Parathyroid adenoma (tissue), 2 donors: ENCODE measurements around the gene NEURL4.

Experiments
- H2AFZ ChIP-seq: fragments of 300-600 bp; sonication (generic); one replicate; pipeline ENCODE4 v1.7.0; 2017; ENCODE audit warnings: antibody characterized with exemption, mild to moderate bottlenecking
- H3K27ac ChIP-seq: fragments of 300-600 bp; sonication (generic); one replicate; pipeline ENCODE4 v1.7.0; 2017
- H3K27me3 ChIP-seq: fragments of 300-600 bp; sonication (generic); one replicate; pipeline ENCODE4 v1.7.0; 2017; ENCODE audit warnings: low read length; ENCODE audit not compliant: control insufficient read depth, insufficient read depth
- H3K36me3 ChIP-seq: fragments of 300-600 bp; sonication (generic); one replicate; pipeline ENCODE4 v1.7.0; 2017; ENCODE audit warnings: low read length; ENCODE audit not compliant: control insufficient read depth, insufficient read depth
- H3K4me1 ChIP-seq: fragments of 300-600 bp; sonication (generic); one replicate; pipeline ENCODE4 v1.7.0; 2017; ENCODE audit warnings: control low read depth
- H3K4me2 ChIP-seq: fragments of 300-600 bp; sonication (generic); one replicate; pipeline ENCODE4 v1.7.0; 2017; ENCODE audit warnings: low read length
- H3K4me3 ChIP-seq: fragments of 300-600 bp; sonication (generic); one replicate; pipeline ENCODE4 v1.7.0; 2017; ENCODE audit warnings: low read depth, low read length
- H3K79me2 ChIP-seq: fragments of 300-600 bp; sonication (generic); one replicate; pipeline ENCODE4 v1.7.0; 2017; ENCODE audit warnings: control low read depth
- H3K9ac ChIP-seq: fragments of 300-600 bp; sonication (generic); one replicate; pipeline ENCODE4 v1.7.0; 2017; ENCODE audit warnings: mild to moderate bottlenecking
- H3K9me3 ChIP-seq: fragments of 300-600 bp; sonication (generic); one replicate; pipeline ENCODE4 v1.7.0; 2017; ENCODE audit warnings: low read length; ENCODE audit not compliant: control insufficient read depth
- CTCF ChIP-seq: fragments of 300-600 bp; sonication (generic); IDR thresholded peaks from one replicate; pipeline ENCODE4 v1.7.0; 2017; ENCODE audit warnings: antibody characterized with exemption, mild to moderate bottlenecking
- donor health status: primary hyperparathyroidism.

Gene NEURL4

GRCh38 chr17:7281074-7281952 is 47.8 kb downstream of the NEURL4 start, which contains the start of gene SLC2A4:
Gene SLC2A4, plus strand, starts transcription at chr17:7281718. Its CDS starts 217 bp downstream, at chr17:7281935.
- Histone ChIP-seq H3K9ac (no peak within 1 kb of the TSS), H3K4me2 (peak within 1 kb of the TSS; percentile 74), H3K27ac (peak within 1 kb of the TSS; percentile 93), H3K36me3 (no peaks in the 10 kb centered on the region), H2AFZ (peak within 1 kb of the TSS; percentile 76), H3K4me1 (peaks cover 12% of the 10 kb centered on the region), H3K9me3 (no peaks in the 10 kb centered on the region), H3K27me3 (no peaks in the 10 kb centered on the region), H3K4me3 (peak within 1 kb of the TSS; percentile 61), H3K79me2 (no peaks in the 10 kb centered on the region)
- TF ChIP-seq CTCF, result no peak

- no peak overlapping the region for H3K9ac ChIP-seq
- peaks cover 12% of the 10 kb centered on the region for H3K4me1 ChIP-seq
- peak; percentile 96 for TF ChIP-seq CTCF
- H3K79me2 ChIP-seq, result no peaks in the 10 kb centered on the region
- peak overlapping the region; percentile 74 for H3K4me2 ChIP-seq
- peak overlapping the region; percentile 76 for H2AFZ ChIP-seq
- no peaks in the 10 kb centered on the region for H3K9me3 ChIP-seq
- peak overlapping the region; percentile 93 for H3K27ac ChIP-seq
- H3K27me3 ChIP-seq, result no peaks in the 10 kb centered on the region
- peak overlapping the region; percentile 61 for H3K4me3 ChIP-seq
- no peaks in the 10 kb centered on the region for H3K36me3 ChIP-seq
These were observed 48.5 kb downstream of the NEURL4 start for GRCh38 chr17:7280519-7281073.

- Histone ChIP-seq H3K36me3 (no peaks in the 10 kb centered on the region), H3K9ac (no peak overlapping the region), H3K9me3 (no peaks in the 10 kb centered on the region), H3K4me1 (peaks cover 12% of the 10 kb centered on the region), H3K4me3 (no peak overlapping the region), H3K4me2 (no peak overlapping the region), H3K27me3 (no peaks in the 10 kb centered on the region), H3K79me2 (no peaks in the 10 kb centered on the region), H2AFZ (no peak overlapping the region), H3K27ac (no peak overlapping the region)
- TF ChIP-seq CTCF, result no peak
These were observed 49.7 kb downstream of the NEURL4 start for GRCh38 chr17:7279448-7279847.

GRCh38 chr17:7266784-7267183 is 62.4 kb downstream of the NEURL4 start:
- no peak overlapping the region for H2AFZ ChIP-seq
- H3K9me3 ChIP-seq, result no peaks in the 10 kb centered on the region
- H3K27me3 ChIP-seq, result no peaks in the 10 kb centered on the region
- H3K27ac ChIP-seq, result no peak overlapping the region
- H3K79me2 ChIP-seq, result no peaks in the 10 kb centered on the region
- peaks cover 9% of the 10 kb centered on the region for H3K4me1 ChIP-seq
- no peak for TF ChIP-seq CTCF
- H3K9ac ChIP-seq, result no peak overlapping the region
- no peak overlapping the region for H3K4me3 ChIP-seq
- H3K36me3 ChIP-seq, result no peaks in the 10 kb centered on the region
- no peak overlapping the region for H3K4me2 ChIP-seq
